ENCODE data around the gene BARHL2.

Gene BARHL2

DNA sequence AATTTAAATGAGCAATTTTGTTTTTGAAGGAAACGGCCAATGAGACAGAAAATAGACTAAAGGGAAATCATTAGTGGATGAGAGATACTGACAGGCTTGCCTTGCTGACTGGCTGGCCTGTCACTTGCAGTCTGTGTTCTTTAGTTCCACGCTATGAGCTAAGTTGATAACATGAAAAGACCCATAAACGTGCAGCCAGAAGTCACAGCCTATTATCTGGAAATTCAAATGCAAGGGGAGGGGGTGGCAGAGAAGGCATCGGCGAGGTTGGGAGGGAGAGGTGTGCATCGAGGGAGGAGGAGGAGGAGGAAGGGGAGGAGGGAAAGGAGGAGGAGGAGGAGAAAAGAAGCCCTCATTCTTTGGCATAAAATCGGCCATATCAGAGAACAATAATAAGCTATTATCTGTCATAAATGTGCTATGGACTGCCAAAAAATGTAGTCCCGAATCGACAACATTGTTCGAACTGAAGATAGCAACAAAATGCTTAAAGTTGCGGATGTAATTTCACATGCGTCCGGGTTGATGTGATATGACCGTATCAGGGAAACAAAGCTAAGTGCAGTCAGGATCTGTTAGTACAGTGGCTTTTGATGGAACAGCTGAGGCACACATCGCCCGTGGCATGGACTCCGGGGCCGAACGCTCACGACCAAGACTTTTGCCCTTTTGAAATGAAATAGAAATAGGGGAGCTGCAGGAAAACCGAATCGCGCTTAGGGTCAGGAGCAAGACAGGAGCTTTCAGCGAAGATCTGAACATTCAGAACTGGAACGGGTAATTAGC, 11.6 kb upstream of the BARHL2 start:
- Histone ChIP-seq H3K79me2 (ENCODE audit: insufficient read depth, low read depth) (no peaks in the 10 kb centered on the region), H3K4me2 (no peak overlapping the region), H3K36me3 (ENCODE audit: insufficient read depth) (no peaks in the 10 kb centered on the region), H4K20me1 (ENCODE audit: insufficient read depth) (no peaks in the 10 kb centered on the region), H3K27me3 (ENCODE audit: insufficient read depth, low read depth) (no peaks in the 10 kb centered on the region), H3K4me3 (IDR thresholded peaks at IDR 0.05; ENCODE audit: insufficient read depth, low read depth, low read length) (no peak overlapping the region), H3K9ac (no peak overlapping the region), H3K27ac (no peak overlapping the region), H3K4me1 (ENCODE audit: low read depth, poor library complexity, severe bottlenecking) (no peaks in the 10 kb centered on the region), H2AFZ (ENCODE audit: low read depth) (no peak overlapping the region)
- TF ChIP-seq, protein P1, sequence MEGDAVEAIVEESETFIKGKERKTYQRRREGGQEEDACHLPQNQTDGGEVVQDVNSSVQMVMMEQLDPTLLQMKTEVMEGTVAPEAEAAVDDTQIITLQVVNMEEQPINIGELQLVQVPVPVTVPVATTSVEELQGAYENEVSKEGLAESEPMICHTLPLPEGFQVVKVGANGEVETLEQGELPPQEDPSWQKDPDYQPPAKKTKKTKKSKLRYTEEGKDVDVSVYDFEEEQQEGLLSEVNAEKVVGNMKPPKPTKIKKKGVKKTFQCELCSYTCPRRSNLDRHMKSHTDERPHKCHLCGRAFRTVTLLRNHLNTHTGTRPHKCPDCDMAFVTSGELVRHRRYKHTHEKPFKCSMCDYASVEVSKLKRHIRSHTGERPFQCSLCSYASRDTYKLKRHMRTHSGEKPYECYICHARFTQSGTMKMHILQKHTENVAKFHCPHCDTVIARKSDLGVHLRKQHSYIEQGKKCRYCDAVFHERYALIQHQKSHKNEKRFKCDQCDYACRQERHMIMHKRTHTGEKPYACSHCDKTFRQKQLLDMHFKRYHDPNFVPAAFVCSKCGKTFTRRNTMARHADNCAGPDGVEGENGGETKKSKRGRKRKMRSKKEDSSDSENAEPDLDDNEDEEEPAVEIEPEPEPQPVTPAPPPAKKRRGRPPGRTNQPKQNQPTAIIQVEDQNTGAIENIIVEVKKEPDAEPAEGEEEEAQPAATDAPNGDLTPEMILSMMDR (conservative IDR thresholded peaks at IDR 0.05; ENCODE audit: low read depth, low read length) = no peak

DNA sequence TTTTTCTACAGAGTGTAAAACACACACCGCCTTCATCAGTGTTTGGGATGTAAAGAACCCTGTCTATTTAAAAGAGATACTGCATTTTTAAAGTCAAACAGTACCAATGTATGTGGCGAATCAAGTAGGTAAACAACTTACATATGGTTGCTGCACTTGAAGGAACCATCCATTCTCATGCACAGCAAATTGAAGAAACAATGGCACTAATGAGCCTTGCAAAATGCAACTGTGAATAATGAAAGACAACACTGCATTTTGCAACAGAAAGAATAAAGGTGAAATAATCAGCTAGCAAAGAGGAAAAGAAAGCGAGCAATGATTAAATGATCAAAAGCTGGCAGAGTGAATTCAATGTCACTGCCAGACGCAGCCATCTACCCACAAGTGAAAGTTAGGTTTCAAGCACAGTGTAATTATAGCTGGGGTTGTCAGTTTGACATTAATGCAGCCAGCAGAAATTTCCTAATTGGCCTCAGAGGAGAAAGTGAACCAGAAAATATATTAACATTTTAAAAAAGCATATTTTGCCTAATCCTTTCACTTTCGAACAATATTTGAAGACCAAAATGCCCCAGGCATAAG, 10.9 kb upstream of the BARHL2 start:
- Histone ChIP-seq H3K27me3 (ENCODE audit: insufficient read depth, low read depth) (no peaks in the 10 kb centered on the region), H3K4me3 (IDR thresholded peaks at IDR 0.05; ENCODE audit: insufficient read depth, low read depth, low read length) (no peak overlapping the region), H3K4me2 (no peak overlapping the region), H3K27ac (no peak overlapping the region), H3K79me2 (ENCODE audit: insufficient read depth, low read depth) (no peaks in the 10 kb centered on the region), H4K20me1 (ENCODE audit: insufficient read depth) (no peaks in the 10 kb centered on the region), H3K36me3 (ENCODE audit: insufficient read depth) (no peaks in the 10 kb centered on the region), H3K9ac (no peak overlapping the region), H3K4me1 (ENCODE audit: low read depth, poor library complexity, severe bottlenecking) (no peaks in the 10 kb centered on the region), H2AFZ (ENCODE audit: low read depth) (no peak overlapping the region)
- TF ChIP-seq, protein P1 (conservative IDR thresholded peaks at IDR 0.05; ENCODE audit: low read depth, low read length) = no peak

DNA sequence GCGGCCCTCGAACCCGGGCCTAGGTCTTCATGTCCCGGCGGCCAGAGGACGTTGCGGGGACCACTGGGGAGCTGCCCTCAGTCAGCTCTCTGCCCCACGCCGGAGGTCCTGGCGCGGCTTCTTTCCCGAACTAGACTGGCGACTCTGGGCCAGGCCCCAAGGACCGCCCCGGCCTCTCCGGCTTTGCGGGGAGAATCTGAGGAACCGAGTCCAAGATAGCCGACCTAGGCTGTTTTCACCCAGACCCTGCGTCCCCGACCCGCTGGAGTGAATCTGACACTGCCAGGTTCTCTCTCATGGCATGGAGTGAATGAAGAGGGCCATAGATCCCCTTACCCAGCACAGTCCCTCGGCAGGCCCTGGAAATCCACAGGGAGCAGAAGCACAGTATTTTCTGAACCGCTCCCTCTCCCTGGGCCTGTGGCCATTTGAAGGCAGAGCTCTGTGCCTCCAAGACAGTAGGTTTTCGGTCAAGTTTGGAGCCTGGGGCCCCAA, 9.9 kb upstream of the BARHL2 start:
- TF ChIP-seq, protein P1 (conservative IDR thresholded peaks at IDR 0.05; ENCODE audit: low read depth, low read length) = no peak
- Histone ChIP-seq H3K4me2 (no peak overlapping the region), H3K27me3 (ENCODE audit: insufficient read depth, low read depth) (no peaks in the 10 kb centered on the region), H4K20me1 (ENCODE audit: insufficient read depth) (no peaks in the 10 kb centered on the region), H3K36me3 (ENCODE audit: insufficient read depth) (no peaks in the 10 kb centered on the region), H3K27ac (no peak overlapping the region), H3K9ac (no peak overlapping the region), H3K4me1 (ENCODE audit: low read depth, poor library complexity, severe bottlenecking) (peaks cover 4% of the 10 kb centered on the region), H2AFZ (ENCODE audit: low read depth) (no peak overlapping the region), H3K79me2 (ENCODE audit: insufficient read depth, low read depth) (no peaks in the 10 kb centered on the region), H3K4me3 (IDR thresholded peaks at IDR 0.05; ENCODE audit: insufficient read depth, low read depth, low read length) (no peak overlapping the region)

DNA sequence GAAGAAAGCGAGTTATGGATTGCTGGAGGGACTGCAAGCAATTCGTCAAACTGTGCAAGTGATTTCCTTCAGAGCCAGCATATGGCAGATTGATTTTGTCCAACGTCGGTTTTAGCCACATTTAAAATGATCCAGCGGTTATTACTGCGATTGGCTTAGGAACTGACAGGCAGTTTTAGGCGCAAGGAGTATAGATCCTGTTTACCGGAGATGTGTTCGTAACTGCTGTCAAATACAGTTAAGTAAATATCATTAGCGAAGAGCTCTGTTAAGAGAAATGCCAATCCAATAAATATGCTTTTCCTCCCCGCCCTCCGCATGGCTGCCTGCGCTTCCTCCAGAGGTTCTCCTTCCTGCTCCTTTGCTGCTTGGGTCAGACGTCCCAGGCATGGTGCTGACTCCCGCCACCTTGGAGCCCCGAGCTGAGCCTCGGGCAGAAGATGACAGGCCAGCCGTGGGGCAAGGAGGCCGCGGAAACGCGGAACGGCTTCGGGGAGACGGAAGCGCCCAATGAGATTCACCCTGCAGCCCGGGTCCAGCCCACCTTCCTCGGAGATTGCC, 9.4 kb upstream of the BARHL2 start:
- Histone ChIP-seq H3K4me2 (no peak overlapping the region), H3K36me3 (ENCODE audit: insufficient read depth) (no peaks in the 10 kb centered on the region), H3K79me2 (ENCODE audit: insufficient read depth, low read depth) (no peaks in the 10 kb centered on the region), H4K20me1 (ENCODE audit: insufficient read depth) (no peaks in the 10 kb centered on the region), H3K4me1 (ENCODE audit: low read depth, poor library complexity, severe bottlenecking) (peaks cover 9% of the 10 kb centered on the region), H3K27me3 (ENCODE audit: insufficient read depth, low read depth) (no peaks in the 10 kb centered on the region), H3K27ac (no peak overlapping the region), H3K9ac (no peak overlapping the region), H3K4me3 (IDR thresholded peaks at IDR 0.05; ENCODE audit: insufficient read depth, low read depth, low read length) (no peak overlapping the region), H2AFZ (ENCODE audit: low read depth) (no peak overlapping the region)
- TF ChIP-seq, protein P1 (conservative IDR thresholded peaks at IDR 0.05; ENCODE audit: low read depth, low read length) = no peak
